HEK293 (cell line): ENCODE data around the gene USP17L29.
"Not testable (repeated sequence)": the region's sequence is repeated elsewhere in the genome, so short reads cannot be mapped to it uniquely, and the experiment has no call there.

Source experiments
- RBAK ChIP-seq: fragments of 450-650 bp; formaldehyde crosslinking; IDR thresholded peaks from 2 replicates; pipeline ENCODE4 v1.5.1; 2016; ENCODE audit warnings: missing biosample characterization, missing genetic modification characterization
- SETDB1 ChIP-seq: IDR thresholded peaks from one replicate; pipeline ENCODE4 v1.6.1; 2017; ENCODE audit warnings: mild to moderate bottlenecking, low read length, moderate library complexity, mixed read lengths; ENCODE audit not compliant: insufficient read length
- SP2 ChIP-seq: fragments of 450-650 bp; formaldehyde crosslinking; IDR thresholded peaks from 2 replicates; pipeline ENCODE4 v1.5.1; 2016; ENCODE audit warnings: missing biosample characterization, missing genetic modification characterization
- ZNF184 ChIP-seq: fragments of 450-650 bp; IDR thresholded peaks from 2 replicates; pipeline ENCODE4 v1.5.1; 2018; ENCODE audit warnings: missing biosample characterization, mild to moderate bottlenecking, missing genetic modification characterization
- ZNF366 ChIP-seq: fragments of 450-650 bp; formaldehyde crosslinking; conservative IDR thresholded peaks from 2 replicates; pipeline ENCODE4 v1.5.1; 2016; ENCODE audit warnings: missing biosample characterization, missing genetic modification characterization
- ZSCAN16 ChIP-seq: fragments of 450-650 bp; formaldehyde crosslinking; IDR thresholded peaks from 2 replicates; pipeline ENCODE4 v1.5.1; 2016; ENCODE audit warnings: missing biosample characterization, missing genetic modification characterization
- ZSCAN30 ChIP-seq: fragments of 450-650 bp; IDR thresholded peaks from 2 replicates; pipeline ENCODE4 v1.5.1; 2018; ENCODE audit warnings: missing biosample characterization, mild to moderate bottlenecking, missing genetic modification characterization, moderate library complexity
- TF ChIP-seq, protein P1 (sequence below): fragments of 450-650 bp; formaldehyde crosslinking; IDR thresholded peaks from 2 replicates; pipeline ENCODE4 v1.5.1; 2016; ENCODE audit warnings: missing biosample characterization, missing genetic modification characterization
- TF ChIP-seq, protein P2 (sequence below): fragments of 450-650 bp; formaldehyde crosslinking; IDR thresholded peaks from 2 replicates; pipeline ENCODE4 v1.5.1; 2016; ENCODE audit warnings: missing biosample characterization, missing genetic modification characterization, borderline replicate concordance
- TF ChIP-seq, protein P3 (sequence below): fragments of 450-650 bp; formaldehyde crosslinking; IDR thresholded peaks from 2 replicates; pipeline ENCODE4 v1.5.1; 2016; ENCODE audit warnings: missing biosample characterization, missing genetic modification characterization
- TF ChIP-seq, protein P4 (sequence below): fragments of 450-650 bp; formaldehyde crosslinking; IDR thresholded peaks from 2 replicates; pipeline ENCODE4 v1.5.1; 2016; ENCODE audit warnings: missing biosample characterization, missing genetic modification characterization
- TF ChIP-seq, protein P5 (sequence below): fragments of 450-650 bp; formaldehyde crosslinking; IDR thresholded peaks from 2 replicates; pipeline ENCODE4 v1.5.1; 2017; ENCODE audit warnings: missing biosample characterization, missing genetic modification characterization
- TF ChIP-seq, protein P6 (sequence below): fragments of 450-650 bp; formaldehyde crosslinking; IDR thresholded peaks from 2 replicates; pipeline ENCODE4 v1.5.1; 2016; ENCODE audit warnings: missing biosample characterization, missing genetic modification characterization, low read depth

DNA sequence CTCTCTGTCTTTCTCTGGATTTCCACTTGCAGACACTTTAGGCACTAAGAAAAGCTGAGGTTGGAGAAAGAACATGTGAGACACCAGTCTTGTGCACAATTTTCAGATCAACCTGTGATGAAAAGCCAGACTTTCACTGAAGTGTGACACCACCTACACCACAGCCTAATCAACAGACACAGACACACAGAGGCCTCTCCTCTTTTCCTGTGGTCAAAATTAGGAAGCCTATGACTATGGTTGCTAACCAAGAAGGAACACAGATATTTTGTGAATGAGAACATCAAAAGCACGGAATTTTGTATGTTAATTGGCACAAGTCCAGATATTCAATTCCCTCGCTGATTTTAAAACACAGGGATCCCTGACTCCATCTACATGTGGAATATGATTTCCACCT, 35.6 kb downstream of the USP17L29 start:
- TF ChIP-seq, protein P1, sequence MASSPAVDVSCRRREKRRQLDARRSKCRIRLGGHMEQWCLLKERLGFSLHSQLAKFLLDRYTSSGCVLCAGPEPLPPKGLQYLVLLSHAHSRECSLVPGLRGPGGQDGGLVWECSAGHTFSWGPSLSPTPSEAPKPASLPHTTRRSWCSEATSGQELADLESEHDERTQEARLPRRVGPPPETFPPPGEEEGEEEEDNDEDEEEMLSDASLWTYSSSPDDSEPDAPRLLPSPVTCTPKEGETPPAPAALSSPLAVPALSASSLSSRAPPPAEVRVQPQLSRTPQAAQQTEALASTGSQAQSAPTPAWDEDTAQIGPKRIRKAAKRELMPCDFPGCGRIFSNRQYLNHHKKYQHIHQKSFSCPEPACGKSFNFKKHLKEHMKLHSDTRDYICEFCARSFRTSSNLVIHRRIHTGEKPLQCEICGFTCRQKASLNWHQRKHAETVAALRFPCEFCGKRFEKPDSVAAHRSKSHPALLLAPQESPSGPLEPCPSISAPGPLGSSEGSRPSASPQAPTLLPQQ (tag by site-specific recombination) = not testable (repeated sequence)
- TF ChIP-seq SETDB1; RBAK; ZNF184; ZSCAN30; ZSCAN16 (tag by site-specific recombination); SP2; ZNF366 (tag by site-specific recombination): not testable (repeated sequence)
- TF ChIP-seq, protein P2, sequence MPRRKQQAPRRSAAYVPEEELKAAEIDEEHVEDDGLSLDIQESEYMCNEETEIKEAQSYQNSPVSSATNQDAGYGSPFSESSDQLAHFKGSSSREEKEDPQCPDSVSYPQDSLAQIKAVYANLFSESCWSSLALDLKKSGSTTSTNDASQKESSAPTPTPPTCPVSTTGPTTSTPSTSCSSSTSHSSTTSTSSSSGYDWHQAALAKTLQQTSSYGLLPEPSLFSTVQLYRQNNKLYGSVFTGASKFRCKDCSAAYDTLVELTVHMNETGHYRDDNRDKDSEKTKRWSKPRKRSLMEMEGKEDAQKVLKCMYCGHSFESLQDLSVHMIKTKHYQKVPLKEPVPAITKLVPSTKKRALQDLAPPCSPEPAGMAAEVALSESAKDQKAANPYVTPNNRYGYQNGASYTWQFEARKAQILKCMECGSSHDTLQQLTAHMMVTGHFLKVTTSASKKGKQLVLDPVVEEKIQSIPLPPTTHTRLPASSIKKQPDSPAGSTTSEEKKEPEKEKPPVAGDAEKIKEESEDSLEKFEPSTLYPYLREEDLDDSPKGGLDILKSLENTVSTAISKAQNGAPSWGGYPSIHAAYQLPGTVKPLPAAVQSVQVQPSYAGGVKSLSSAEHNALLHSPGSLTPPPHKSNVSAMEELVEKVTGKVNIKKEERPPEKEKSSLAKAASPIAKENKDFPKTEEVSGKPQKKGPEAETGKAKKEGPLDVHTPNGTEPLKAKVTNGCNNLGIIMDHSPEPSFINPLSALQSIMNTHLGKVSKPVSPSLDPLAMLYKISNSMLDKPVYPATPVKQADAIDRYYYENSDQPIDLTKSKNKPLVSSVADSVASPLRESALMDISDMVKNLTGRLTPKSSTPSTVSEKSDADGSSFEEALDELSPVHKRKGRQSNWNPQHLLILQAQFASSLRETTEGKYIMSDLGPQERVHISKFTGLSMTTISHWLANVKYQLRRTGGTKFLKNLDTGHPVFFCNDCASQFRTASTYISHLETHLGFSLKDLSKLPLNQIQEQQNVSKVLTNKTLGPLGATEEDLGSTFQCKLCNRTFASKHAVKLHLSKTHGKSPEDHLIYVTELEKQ (tag by site-specific recombination) = not testable (repeated sequence)
- TF ChIP-seq, protein P3, sequence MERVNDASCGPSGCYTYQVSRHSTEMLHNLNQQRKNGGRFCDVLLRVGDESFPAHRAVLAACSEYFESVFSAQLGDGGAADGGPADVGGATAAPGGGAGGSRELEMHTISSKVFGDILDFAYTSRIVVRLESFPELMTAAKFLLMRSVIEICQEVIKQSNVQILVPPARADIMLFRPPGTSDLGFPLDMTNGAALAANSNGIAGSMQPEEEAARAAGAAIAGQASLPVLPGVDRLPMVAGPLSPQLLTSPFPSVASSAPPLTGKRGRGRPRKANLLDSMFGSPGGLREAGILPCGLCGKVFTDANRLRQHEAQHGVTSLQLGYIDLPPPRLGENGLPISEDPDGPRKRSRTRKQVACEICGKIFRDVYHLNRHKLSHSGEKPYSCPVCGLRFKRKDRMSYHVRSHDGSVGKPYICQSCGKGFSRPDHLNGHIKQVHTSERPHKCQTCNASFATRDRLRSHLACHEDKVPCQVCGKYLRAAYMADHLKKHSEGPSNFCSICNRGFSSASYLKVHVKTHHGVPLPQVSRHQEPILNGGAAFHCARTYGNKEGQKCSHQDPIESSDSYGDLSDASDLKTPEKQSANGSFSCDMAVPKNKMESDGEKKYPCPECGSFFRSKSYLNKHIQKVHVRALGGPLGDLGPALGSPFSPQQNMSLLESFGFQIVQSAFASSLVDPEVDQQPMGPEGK (tag by site-specific recombination) = not testable (repeated sequence)
- TF ChIP-seq, protein P4, sequence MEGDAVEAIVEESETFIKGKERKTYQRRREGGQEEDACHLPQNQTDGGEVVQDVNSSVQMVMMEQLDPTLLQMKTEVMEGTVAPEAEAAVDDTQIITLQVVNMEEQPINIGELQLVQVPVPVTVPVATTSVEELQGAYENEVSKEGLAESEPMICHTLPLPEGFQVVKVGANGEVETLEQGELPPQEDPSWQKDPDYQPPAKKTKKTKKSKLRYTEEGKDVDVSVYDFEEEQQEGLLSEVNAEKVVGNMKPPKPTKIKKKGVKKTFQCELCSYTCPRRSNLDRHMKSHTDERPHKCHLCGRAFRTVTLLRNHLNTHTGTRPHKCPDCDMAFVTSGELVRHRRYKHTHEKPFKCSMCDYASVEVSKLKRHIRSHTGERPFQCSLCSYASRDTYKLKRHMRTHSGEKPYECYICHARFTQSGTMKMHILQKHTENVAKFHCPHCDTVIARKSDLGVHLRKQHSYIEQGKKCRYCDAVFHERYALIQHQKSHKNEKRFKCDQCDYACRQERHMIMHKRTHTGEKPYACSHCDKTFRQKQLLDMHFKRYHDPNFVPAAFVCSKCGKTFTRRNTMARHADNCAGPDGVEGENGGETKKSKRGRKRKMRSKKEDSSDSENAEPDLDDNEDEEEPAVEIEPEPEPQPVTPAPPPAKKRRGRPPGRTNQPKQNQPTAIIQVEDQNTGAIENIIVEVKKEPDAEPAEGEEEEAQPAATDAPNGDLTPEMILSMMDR (tag by site-specific recombination) = not testable (repeated sequence)
- TF ChIP-seq, protein P5, sequence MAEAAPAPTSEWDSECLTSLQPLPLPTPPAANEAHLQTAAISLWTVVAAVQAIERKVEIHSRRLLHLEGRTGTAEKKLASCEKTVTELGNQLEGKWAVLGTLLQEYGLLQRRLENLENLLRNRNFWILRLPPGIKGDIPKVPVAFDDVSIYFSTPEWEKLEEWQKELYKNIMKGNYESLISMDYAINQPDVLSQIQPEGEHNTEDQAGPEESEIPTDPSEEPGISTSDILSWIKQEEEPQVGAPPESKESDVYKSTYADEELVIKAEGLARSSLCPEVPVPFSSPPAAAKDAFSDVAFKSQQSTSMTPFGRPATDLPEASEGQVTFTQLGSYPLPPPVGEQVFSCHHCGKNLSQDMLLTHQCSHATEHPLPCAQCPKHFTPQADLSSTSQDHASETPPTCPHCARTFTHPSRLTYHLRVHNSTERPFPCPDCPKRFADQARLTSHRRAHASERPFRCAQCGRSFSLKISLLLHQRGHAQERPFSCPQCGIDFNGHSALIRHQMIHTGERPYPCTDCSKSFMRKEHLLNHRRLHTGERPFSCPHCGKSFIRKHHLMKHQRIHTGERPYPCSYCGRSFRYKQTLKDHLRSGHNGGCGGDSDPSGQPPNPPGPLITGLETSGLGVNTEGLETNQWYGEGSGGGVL (tag by site-specific recombination) = not testable (repeated sequence)
- TF ChIP-seq, protein P6, sequence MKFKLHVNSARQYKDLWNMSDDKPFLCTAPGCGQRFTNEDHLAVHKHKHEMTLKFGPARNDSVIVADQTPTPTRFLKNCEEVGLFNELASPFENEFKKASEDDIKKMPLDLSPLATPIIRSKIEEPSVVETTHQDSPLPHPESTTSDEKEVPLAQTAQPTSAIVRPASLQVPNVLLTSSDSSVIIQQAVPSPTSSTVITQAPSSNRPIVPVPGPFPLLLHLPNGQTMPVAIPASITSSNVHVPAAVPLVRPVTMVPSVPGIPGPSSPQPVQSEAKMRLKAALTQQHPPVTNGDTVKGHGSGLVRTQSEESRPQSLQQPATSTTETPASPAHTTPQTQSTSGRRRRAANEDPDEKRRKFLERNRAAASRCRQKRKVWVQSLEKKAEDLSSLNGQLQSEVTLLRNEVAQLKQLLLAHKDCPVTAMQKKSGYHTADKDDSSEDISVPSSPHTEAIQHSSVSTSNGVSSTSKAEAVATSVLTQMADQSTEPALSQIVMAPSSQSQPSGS = not testable (repeated sequence)
